Measurements from ENCODE around the gene PPP1R15B. TPM values are rescaled to one million over a fixed set of nuclear protein-coding genes. Genes with fewer than 3 reads are reported as not detected.

The PPP1R15B gene
- total RNA-seq, result 56.5 and 68.0 TPM in 2 replicates

DNA sequence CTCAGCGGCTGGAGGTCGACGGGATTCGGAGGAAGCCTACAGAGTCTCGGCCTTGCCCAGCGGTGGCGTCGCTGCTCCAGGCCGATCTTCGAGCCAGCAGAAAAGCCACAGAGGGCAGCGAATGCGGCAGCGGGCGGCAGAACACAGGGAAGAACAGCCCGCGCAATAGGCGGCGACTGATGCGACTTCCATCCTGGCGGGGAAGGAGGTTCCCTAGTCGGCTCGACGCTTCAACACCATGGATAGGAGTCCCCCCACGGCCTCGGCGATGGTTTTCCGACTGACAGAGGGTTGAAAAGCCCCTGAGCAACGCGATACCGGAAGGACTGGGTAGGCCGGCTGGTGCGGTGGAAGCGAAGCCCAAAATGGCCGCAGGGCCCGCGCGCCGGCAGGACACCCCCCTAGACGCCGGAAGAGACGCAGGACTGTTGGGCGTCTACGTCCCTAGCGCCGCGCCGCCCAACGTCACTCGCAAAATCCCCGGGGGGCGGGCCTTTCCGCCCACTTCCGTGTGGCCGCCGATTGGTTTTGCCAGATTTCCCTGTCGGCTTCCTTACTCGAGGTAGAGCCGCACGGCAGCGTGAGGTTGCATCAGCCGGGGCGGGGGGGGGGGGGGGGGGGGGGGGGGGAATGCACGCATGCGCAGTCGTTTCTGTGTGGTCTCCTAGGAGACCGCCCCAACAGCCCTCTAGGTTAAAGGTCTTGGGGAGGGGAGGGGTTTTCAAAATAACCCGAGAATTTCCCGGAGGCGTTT is at the start of gene PPP1R15B:
TSS of gene PPP1R15B (minus strand) at position 367 of the 754 bp plus-strand sequence. CDS start 406 bp downstream, outside the sequence.

DNA sequence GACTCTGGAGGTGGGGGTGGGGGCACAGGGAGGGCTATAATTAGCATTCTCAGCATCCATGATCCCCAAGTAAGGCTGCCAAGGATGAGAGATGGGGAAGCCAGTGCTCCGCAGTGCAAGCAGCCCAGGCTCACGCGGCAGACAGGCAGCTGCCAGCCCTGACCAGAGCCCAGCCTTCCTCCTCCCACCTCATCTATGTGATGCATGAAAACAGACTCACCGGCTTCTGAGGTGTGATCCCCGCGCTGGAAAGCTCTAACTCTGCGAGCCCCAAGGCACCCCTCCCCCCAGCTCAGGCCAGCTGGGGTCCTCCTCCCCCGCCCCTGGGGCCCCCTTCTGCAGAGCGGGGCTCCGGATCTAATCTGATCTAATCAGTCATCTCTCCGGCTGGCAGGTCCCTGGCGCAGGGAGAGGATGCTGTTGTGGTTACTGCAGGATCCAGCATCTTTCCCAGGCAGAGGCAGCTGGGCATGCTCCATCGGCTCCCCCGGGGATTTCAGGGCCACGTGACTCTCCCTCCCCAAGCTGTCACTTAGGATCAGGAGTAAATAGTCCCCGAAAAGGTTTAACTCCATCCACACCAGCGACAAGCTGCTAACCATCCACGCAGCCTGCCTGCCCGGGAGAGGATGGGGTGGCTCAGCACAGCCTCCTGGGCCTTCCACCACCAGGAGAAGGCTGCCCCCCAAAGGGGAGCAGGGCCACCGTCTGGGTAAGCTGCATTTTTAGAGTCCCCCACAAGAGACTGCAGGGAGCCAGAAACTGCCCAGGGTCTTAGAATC is 52.0 kb downstream of the PPP1R15B start, which contains the start of gene PLEKHA6:
TSS of gene PLEKHA6 (minus strand) at position 456 of the 782 bp plus-strand sequence. CDS start 86,202 bp downstream, outside the sequence.

Small RNA genes within 50 kb of the gene (small RNA-seq; reads per million reads assigned to genes)
- not detected for gene AL606489.2

Other genes with a start within 250 kb of the PPP1R15B start
- gene REN, start 245.5 kb downstream of the PPP1R15B start, total RNA-seq, result not detected in 2 replicates
- gene KISS1, start 215.3 kb downstream of the PPP1R15B start, total RNA-seq, result 3.9 and 331 TPM in 2 replicates
- gene GOLT1A, start 197.8 kb downstream of the PPP1R15B start, total RNA-seq, result not detected in 2 replicates
- gene PLEKHA6, start 51.9 kb downstream of the PPP1R15B start, total RNA-seq, result 22.9 and 24.7 TPM in 2 replicates
- gene PIK3C2B, start 83.0 kb upstream of the PPP1R15B start, total RNA-seq, result 43.7 and 64.8 TPM in 2 replicates
- 25.9 and 36.1 TPM in 2 replicates for gene MDM4, start 104.6 kb upstream of the PPP1R15B start, total RNA-seq